ENCODE measurements around the gene ESR2. TPM values are rescaled to one million over a fixed set of nuclear protein-coding genes. Genes with fewer than 3 reads are reported as not detected.

Gene ESR2
- total and polyA plus RNA-seq, 2 experiments from 2014 or later = 0.50 to 0.86 TPM

DNA sequence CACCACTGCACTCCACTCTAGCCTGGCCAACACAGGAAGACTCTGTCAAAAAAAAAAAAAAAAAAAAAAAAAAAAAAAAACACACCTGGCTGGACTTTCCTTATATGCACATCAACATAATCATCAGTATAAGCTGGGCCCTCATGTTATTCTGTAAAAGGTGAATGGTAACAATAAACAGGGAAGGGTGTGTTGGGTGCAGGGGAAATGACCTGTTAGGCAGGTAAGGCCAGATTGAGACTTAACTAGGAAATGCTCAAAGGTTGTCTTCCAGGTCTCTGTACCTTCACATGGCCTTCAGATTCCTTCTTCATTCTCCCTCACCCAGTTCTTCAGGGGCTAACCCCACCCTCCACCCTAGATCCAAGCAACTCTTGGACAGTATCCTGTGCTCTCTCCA, 47.5 kb downstream of the ESR2 start:
- TF ChIP-seq, protein P1, sequence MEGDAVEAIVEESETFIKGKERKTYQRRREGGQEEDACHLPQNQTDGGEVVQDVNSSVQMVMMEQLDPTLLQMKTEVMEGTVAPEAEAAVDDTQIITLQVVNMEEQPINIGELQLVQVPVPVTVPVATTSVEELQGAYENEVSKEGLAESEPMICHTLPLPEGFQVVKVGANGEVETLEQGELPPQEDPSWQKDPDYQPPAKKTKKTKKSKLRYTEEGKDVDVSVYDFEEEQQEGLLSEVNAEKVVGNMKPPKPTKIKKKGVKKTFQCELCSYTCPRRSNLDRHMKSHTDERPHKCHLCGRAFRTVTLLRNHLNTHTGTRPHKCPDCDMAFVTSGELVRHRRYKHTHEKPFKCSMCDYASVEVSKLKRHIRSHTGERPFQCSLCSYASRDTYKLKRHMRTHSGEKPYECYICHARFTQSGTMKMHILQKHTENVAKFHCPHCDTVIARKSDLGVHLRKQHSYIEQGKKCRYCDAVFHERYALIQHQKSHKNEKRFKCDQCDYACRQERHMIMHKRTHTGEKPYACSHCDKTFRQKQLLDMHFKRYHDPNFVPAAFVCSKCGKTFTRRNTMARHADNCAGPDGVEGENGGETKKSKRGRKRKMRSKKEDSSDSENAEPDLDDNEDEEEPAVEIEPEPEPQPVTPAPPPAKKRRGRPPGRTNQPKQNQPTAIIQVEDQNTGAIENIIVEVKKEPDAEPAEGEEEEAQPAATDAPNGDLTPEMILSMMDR (IDR thresholded peaks at IDR 0.05; ENCODE audit: low read depth, low read length) = no peak
- H3K9me3 ChIP-seq (ENCODE audit: low read depth) = no peaks in the 10 kb centered on the region
- H3K4me1 ChIP-seq (ENCODE audit: low read depth) = peaks cover 6% of the 10 kb centered on the region
- no peak overlapping the region for H3K27ac ChIP-seq
- H3K4me3 ChIP-seq = no peak overlapping the region
- no peaks in the 10 kb centered on the region for H3K27me3 ChIP-seq
- H3K36me3 ChIP-seq = no peaks in the 10 kb centered on the region
- no peak for DNase-seq (ENCODE audit: low read depth in 1 of 2, low spot score in 1 of 2)

GRCh38 chr14:64245491-64245890, 48.7 kb downstream of the ESR2 start:
- TF ChIP-seq, protein P1 (IDR thresholded peaks at IDR 0.05; ENCODE audit: low read depth, low read length) = no peak
- DNase-seq (ENCODE audit: low read depth in 1 of 2, low spot score in 1 of 2) = no peak
- H3K36me3 ChIP-seq = no peaks in the 10 kb centered on the region
- H3K9me3 ChIP-seq (ENCODE audit: low read depth) = no peaks in the 10 kb centered on the region
- no peak overlapping the region for H3K4me3 ChIP-seq
- H3K4me1 ChIP-seq (ENCODE audit: low read depth) = peaks cover 5% of the 10 kb centered on the region
- no peak overlapping the region for H3K27ac ChIP-seq
- H3K27me3 ChIP-seq = no peaks in the 10 kb centered on the region

GRCh38 chr14:64244279-64244678, 49.9 kb downstream of the ESR2 start:
- no peaks in the 10 kb centered on the region for H3K36me3 ChIP-seq
- no peaks in the 10 kb centered on the region for H3K27me3 ChIP-seq
- no peaks in the 10 kb centered on the region for H3K4me1 ChIP-seq (ENCODE audit: low read depth)
- no peaks in the 10 kb centered on the region for H3K9me3 ChIP-seq (ENCODE audit: low read depth)
- TF ChIP-seq, protein P1 (IDR thresholded peaks at IDR 0.05; ENCODE audit: low read depth, low read length) = no peak
- peak in 1 of 2 donors; percentile 57 for DNase-seq (ENCODE audit: low read depth in 1 of 2, low spot score in 1 of 2)
- H3K27ac ChIP-seq = no peak overlapping the region
- H3K4me3 ChIP-seq = no peak overlapping the region

DNA sequence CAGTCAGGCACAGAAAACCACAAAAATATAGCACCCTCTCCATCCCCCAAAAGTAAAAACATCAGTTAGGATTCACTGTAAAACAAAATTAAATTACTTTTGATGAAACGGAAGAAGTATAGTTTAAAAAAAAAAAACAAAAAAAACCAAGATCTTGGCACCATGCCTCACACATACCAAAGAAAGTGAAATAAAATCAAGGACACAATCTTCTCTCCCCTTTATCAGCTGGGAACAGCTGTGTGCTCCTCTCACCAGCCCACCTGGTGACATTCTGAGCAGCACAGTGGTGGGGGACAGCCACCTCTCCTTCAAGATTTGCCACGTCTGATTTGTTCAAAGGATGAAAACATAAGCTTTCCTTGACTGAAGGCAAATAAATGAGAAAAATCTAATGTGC, 55.5 kb downstream of the ESR2 start:
- H3K4me1 ChIP-seq (ENCODE audit: low read depth) = no peaks in the 10 kb centered on the region
- no peak overlapping the region for H3K27ac ChIP-seq
- no peak for DNase-seq (ENCODE audit: low read depth in 1 of 2, low spot score in 1 of 2)
- no peak overlapping the region for H3K4me3 ChIP-seq
- TF ChIP-seq, protein P1 (IDR thresholded peaks at IDR 0.05; ENCODE audit: low read depth, low read length) = no peak
- H3K27me3 ChIP-seq = no peaks in the 10 kb centered on the region
- no peaks in the 10 kb centered on the region for H3K36me3 ChIP-seq
- H3K9me3 ChIP-seq (ENCODE audit: low read depth) = no peaks in the 10 kb centered on the region

DNA sequence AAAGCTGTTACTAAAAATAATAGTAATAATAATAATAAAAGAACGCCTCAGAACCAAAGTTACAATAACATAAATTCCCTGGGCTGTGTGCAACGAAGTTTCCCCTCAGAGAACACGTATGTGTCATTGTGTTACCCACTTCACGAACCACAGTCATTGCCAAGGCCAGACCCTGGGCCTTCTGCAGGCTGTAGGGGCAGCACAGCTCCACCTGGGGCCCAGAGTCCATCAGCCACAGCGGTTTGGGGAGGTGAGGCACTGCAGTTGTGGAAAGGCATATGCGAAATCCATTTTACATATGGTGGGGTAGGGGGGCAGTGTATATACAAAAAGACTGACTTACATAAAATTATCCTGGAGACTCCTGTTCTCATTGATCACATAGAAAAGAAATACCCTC, 56.1 kb downstream of the ESR2 start:
- no peak overlapping the region for H3K4me3 ChIP-seq
- H3K27ac ChIP-seq = no peak overlapping the region
- no peaks in the 10 kb centered on the region for H3K27me3 ChIP-seq
- H3K4me1 ChIP-seq (ENCODE audit: low read depth) = no peaks in the 10 kb centered on the region
- no peaks in the 10 kb centered on the region for H3K9me3 ChIP-seq (ENCODE audit: low read depth)
- no peaks in the 10 kb centered on the region for H3K36me3 ChIP-seq
- TF ChIP-seq, protein P1 (IDR thresholded peaks at IDR 0.05; ENCODE audit: low read depth, low read length) = no peak
- no peak for DNase-seq (ENCODE audit: low read depth in 1 of 2, low spot score in 1 of 2)

All from cardiac muscle cell (in vitro differentiated cells and primary cell).